Esophagus squamous epithelium (tissue), 5 donors: ENCODE data around the gene FILIP1L. TPM values are rescaled to one million over a fixed set of nuclear protein-coding genes. Genes with fewer than 3 reads are reported as not detected.

ENCODE experiments used
- DNase-seq: peaks from one replicate; lab custom pipeline; 2025; lab: John Stamatoyannopoulos, UW
- H3K27ac ChIP-seq, 4 donors: fragments of 200-600 bp; sonication (generic); one replicate each; pipeline ENCODE4 v1.5.1; 2016 to 2019; ENCODE audit warnings: mild to moderate bottlenecking in 1 of 4
- H3K27me3 ChIP-seq, 4 donors: fragments of 200-600 bp; sonication (generic); 1 replicate in 3 of 4; 2 replicates in 1 of 4; pipeline versions ENCODE4 v1.5.1 to v1.6.0; 2017 to 2021; ENCODE audit warnings: antibody characterized with exemption in 1 of 4
- H3K36me3 ChIP-seq, 3 donors: fragments of 200-600 bp; sonication (generic); one replicate each; pipeline ENCODE4 v1.5.1; 2016 to 2019
- H3K4me1 ChIP-seq, 3 donors: fragments of 200-600 bp; sonication (generic); one replicate each; pipeline ENCODE4 v1.5.1; 2017 to 2019
- H3K4me3 ChIP-seq, 4 donors: fragments of 200-600 bp; sonication (generic); 1 replicate in 3 of 4; 2 replicates in 1 of 4; pipeline ENCODE4 v1.5.1; 2016 to 2019; ENCODE audit warnings: mild to moderate bottlenecking in 2 of 4, moderate library complexity in 1 of 4
- H3K9me3 ChIP-seq, 3 donors: fragments of 200-600 bp; sonication (generic); one replicate each; pipeline ENCODE4 v1.5.1; 2016 to 2019
- CTCF ChIP-seq, 6 experiments: fragments of 450-650 bp in 4 of 6; fragments of 200-600 bp in 2 of 6; sonication (generic) in 2 of 6; IDR thresholded peaks; one replicate each; pipeline ENCODE4 v1.5.1; 2016 to 2019; ENCODE audit warnings: antibody characterized with exemption in 6 of 6, mild to moderate bottlenecking in 4 of 6, moderate library complexity in 4 of 6
- POLR2A ChIP-seq, 4 donors: fragments of 450-650 bp; IDR thresholded peaks; one replicate each; pipeline ENCODE4 v1.6.1; 2017; ENCODE audit warnings: antibody characterized with exemption in 4 of 4, mild to moderate bottlenecking in 4 of 4, moderate library complexity in 3 of 4
- WGBS, 2 donors: methylation state at CpG; one replicate each; pipeline ENCODE4 v1.1.5; 2018; 5-methylcytosine and 5-hydroxymethylcytosine counted together
- intact Hi-C: fragments of 100-400 bp; cut with DNase I; formaldehyde crosslinking; loops from one replicate; pipeline ENCODE4 v1.15.0; 2022
- total RNA-seq, 4 donors: library from RNA; depleted of rRNA; stranded (reverse); fragments of >200 nt; gene quantifications; one replicate each; pipeline ENCODE4 v1.1.0, GENCODE V29; 2016
- donor health status: DM: yes; HTN: yes; CAD: no.

Gene FILIP1L
- total RNA-seq, 4 donors from 2014 or later, result 2.5 to 23.5 (median 10.7) TPM

GRCh38 chr3:100157685-100158084 lies 43.4 kb upstream of the FILIP1L start:
- no peaks in the 10 kb centered on the region for H3K9me3 ChIP-seq

GRCh38 chr3:100155590-100155989 lies 41.3 kb upstream of the FILIP1L start:
- H3K36me3 ChIP-seq, result peaks cover 0 to 4% (median 0%) of the 10 kb centered on the region in 3 donors
- DNase-seq, result no peak
- intact Hi-C loops, result no loop called here
- H3K4me3 ChIP-seq, result no peak overlapping the region
- H3K27ac ChIP-seq, result no peak overlapping the region
- H3K4me1 ChIP-seq, result peaks cover 4 to 18% (median 5%) of the 10 kb centered on the region in 3 donors
- TF ChIP-seq POLR2A (IDR thresholded peaks at IDR 0.05) (no peak), CTCF (IDR thresholded peaks at IDR 0.05) (no peak)
- H3K9me3 ChIP-seq, result no peaks in the 10 kb centered on the region
- no peaks in the 10 kb centered on the region for H3K27me3 ChIP-seq

More at GRCh38 chr3:100157685-100158084, 43.4 kb upstream of the FILIP1L start:
- H3K4me1 ChIP-seq, result peaks cover 4 to 18% (median 5%) of the 10 kb centered on the region in 3 donors
- WGBS, 2 donors, result 82 to 90% methylated on average over 2 of the region's 2 CpGs
- intact Hi-C loops, result no loop called here
- DNase-seq, result no peak
- H3K27ac ChIP-seq, result no peak overlapping the region
- H3K36me3 ChIP-seq, result peaks cover 0 to 4% (median 0%) of the 10 kb centered on the region in 3 donors
- no peak overlapping the region for H3K4me3 ChIP-seq
- H3K27me3 ChIP-seq, result no peaks in the 10 kb centered on the region
- TF ChIP-seq POLR2A (IDR thresholded peaks at IDR 0.05) (no peak), CTCF (IDR thresholded peaks at IDR 0.05) (no peak)

- Histone ChIP-seq H3K36me3 (peaks cover 0 to 4% (median 0%) of the 10 kb centered on the region in 3 donors), H3K9me3 (no peaks in the 10 kb centered on the region), H3K4me3 (no peak overlapping the region), H3K27me3 (no peaks in the 10 kb centered on the region), H3K4me1 (peaks cover 3 to 18% (median 4%) of the 10 kb centered on the region in 3 donors), H3K27ac (no peak overlapping the region)
- TF ChIP-seq CTCF (IDR thresholded peaks at IDR 0.05), result no peak
- no peak for TF ChIP-seq POLR2A (IDR thresholded peaks at IDR 0.05)
- no peak for DNase-seq
- intact Hi-C loops, result no loop called here
Observed at GRCh38 chr3:100155128-100155527, 40.8 kb upstream of the FILIP1L start.

GRCh38 chr3:100154171-100154570 lies 39.9 kb upstream of the FILIP1L start:
- Histone ChIP-seq H3K27ac (no peak overlapping the region), H3K4me1 (peaks cover 0 to 16% (median 4%) of the 10 kb centered on the region in 3 donors), H3K36me3 (peaks cover 0 to 4% (median 0%) of the 10 kb centered on the region in 3 donors), H3K27me3 (no peaks in the 10 kb centered on the region), H3K4me3 (no peak overlapping the region), H3K9me3 (no peaks in the 10 kb centered on the region)
- no peak for DNase-seq
- 95 to 96% methylated on average over 1 of the region's 1 CpG for WGBS, 2 donors
- no peak for TF ChIP-seq POLR2A (IDR thresholded peaks at IDR 0.05)
- TF ChIP-seq CTCF (IDR thresholded peaks at IDR 0.05), result no peak
- intact Hi-C loops, result no loop called here

GRCh38 chr3:100151024-100151707 lies 36.9 kb upstream of the FILIP1L start:
- Histone ChIP-seq H3K36me3 (peaks cover 0 to 4% (median 0%) of the 10 kb centered on the region in 3 donors), H3K27me3 (no peaks in the 10 kb centered on the region), H3K9me3 (no peaks in the 10 kb centered on the region), H3K4me1 (peaks cover 0 to 10% (median 0%) of the 10 kb centered on the region in 3 donors), H3K27ac (peak overlapping the region in 3 of 4 donors; percentile 61 to 82 (median 69)), H3K4me3 (no peak overlapping the region)
- intact Hi-C loops, result no loop called here
- no peak for DNase-seq
- TF ChIP-seq CTCF (IDR thresholded peaks at IDR 0.05) (no peak), POLR2A (IDR thresholded peaks at IDR 0.05) (no peak)
- WGBS, 2 donors, result 68 to 89% methylated on average over 8 of the region's 8 CpGs
